ENCODE data around the gene SUFU. TPM values are rescaled to one million over a fixed set of nuclear protein-coding genes. Genes with fewer than 3 reads are reported as not detected.
A peak's percentile ranks its signal among the peaks of the same experiment; 100 is the strongest.

Gene SUFU
- total RNA-seq, 2 donors from 2014 or later, result 8.0 to 9.3 TPM

GRCh38 chr10:102602272-102603045 lies 98.7 kb downstream of the SUFU start:
- ATAC-seq, result no peak
- no peak for DNase-seq
- intact Hi-C loops (cut with DNase I, micrococcal nuclease), result no loop called here

GRCh38 chr10:102603946-102604345 lies 100.2 kb downstream of the SUFU start:
- intact Hi-C loops (cut with DNase I, micrococcal nuclease), result no loop called here
- no peak for ATAC-seq
- no peak for DNase-seq

- intact Hi-C loops (cut with DNase I, micrococcal nuclease), result no loop called here
- no peak for ATAC-seq
- no peak for DNase-seq
Observed at GRCh38 chr10:102604439-102604841, 100.7 kb downstream of the SUFU start.

GRCh38 chr10:102605712-102606111 lies 101.9 kb downstream of the SUFU start:
- ATAC-seq, result no peak

GRCh38 chr10:102608487-102608886 lies 104.7 kb downstream of the SUFU start:
- DNase-seq, result no peak
- ATAC-seq, result no peak
- intact Hi-C loops (cut with DNase I, micrococcal nuclease), result no loop called here

More at GRCh38 chr10:102605712-102606111, 101.9 kb downstream of the SUFU start:
- no peak for DNase-seq
- intact Hi-C loops (cut with DNase I, micrococcal nuclease), result no loop called here

- DNase-seq, result no peak
- intact Hi-C loops (cut with DNase I, micrococcal nuclease), result no loop called here
- ATAC-seq, result no peak
Observed at GRCh38 chr10:102610441-102610887, 106.7 kb downstream of the SUFU start.

- DNase-seq (no peak), ATAC-seq (no peak)
- intact Hi-C loops (cut with DNase I, micrococcal nuclease), result no loop called here
Observed at GRCh38 chr10:102611514-102612087, 107.8 kb downstream of the SUFU start.

GRCh38 chr10:102612964-102613275 lies 109.1 kb downstream of the SUFU start:
- DNase-seq (no peak), ATAC-seq (no peak)
- intact Hi-C loops (cut with DNase I, micrococcal nuclease), result no loop called here

GRCh38 chr10:102613286-102613685 lies 109.5 kb downstream of the SUFU start:
- no peak for ATAC-seq
- no peak for DNase-seq

GRCh38 chr10:102613785-102614184 lies 110.0 kb downstream of the SUFU start:
- ATAC-seq (no peak), DNase-seq (no peak)

More at GRCh38 chr10:102613286-102613685, 109.5 kb downstream of the SUFU start:
- intact Hi-C loops (cut with DNase I, micrococcal nuclease), result no loop called here

GRCh38 chr10:102614888-102615287 lies 111.1 kb downstream of the SUFU start:
- intact Hi-C loops (cut with DNase I, micrococcal nuclease), result no loop called here
- ATAC-seq (no peak), DNase-seq (no peak)

More at GRCh38 chr10:102613785-102614184, 110.0 kb downstream of the SUFU start:
- intact Hi-C loops (cut with DNase I, micrococcal nuclease), result no loop called here

- no peak for ATAC-seq
Observed at GRCh38 chr10:102615361-102615760, 111.6 kb downstream of the SUFU start.

GRCh38 chr10:102616066-102616770 lies 112.4 kb downstream of the SUFU start:
- ATAC-seq, result no peak

More at GRCh38 chr10:102615361-102615760, 111.6 kb downstream of the SUFU start:
- DNase-seq, result no peak
- intact Hi-C loops (cut with DNase I, micrococcal nuclease), result no loop called here

GRCh38 chr10:102617041-102617440 lies 113.3 kb downstream of the SUFU start:
- no peak for DNase-seq
- intact Hi-C loops (cut with DNase I, micrococcal nuclease), result no loop called here

More at GRCh38 chr10:102616066-102616770, 112.4 kb downstream of the SUFU start:
- DNase-seq, result no peak
- intact Hi-C loops (cut with DNase I, micrococcal nuclease), result no loop called here

GRCh38 chr10:102617816-102618215 lies 114.0 kb downstream of the SUFU start:
- DNase-seq (no peak), ATAC-seq (no peak)
- intact Hi-C loops (cut with DNase I, micrococcal nuclease), result no loop called here

More at GRCh38 chr10:102617041-102617440, 113.3 kb downstream of the SUFU start:
- no peak for ATAC-seq

GRCh38 chr10:102619281-102619981 lies 115.7 kb downstream of the SUFU start:
- intact Hi-C loops (cut with DNase I, micrococcal nuclease), result no loop called here
- DNase-seq (no peak), ATAC-seq (no peak)

- intact Hi-C loops (cut with DNase I, micrococcal nuclease), result no loop called here
- peak in 1 of 2 donors; percentile 43 for DNase-seq
- ATAC-seq, result peak; percentile 92
Observed at GRCh38 chr10:102620138-102620590, 116.4 kb downstream of the SUFU start.

- DNase-seq (no peak), ATAC-seq (peak; percentile 41)
- intact Hi-C loops (cut with DNase I, micrococcal nuclease), result no loop called here
Observed at GRCh38 chr10:102620591-102621442, 117.0 kb downstream of the SUFU start.
